GM19238 (cell line): ENCODE results near the gene OSBPL3.

Experiments used
- DNase-seq: peaks from one replicate; pipeline ENCODE4 v3.0.0; 2011; ENCODE audit warnings: low spot score; ENCODE audit not compliant: insufficient read length

OSBPL3 gene

DNA sequence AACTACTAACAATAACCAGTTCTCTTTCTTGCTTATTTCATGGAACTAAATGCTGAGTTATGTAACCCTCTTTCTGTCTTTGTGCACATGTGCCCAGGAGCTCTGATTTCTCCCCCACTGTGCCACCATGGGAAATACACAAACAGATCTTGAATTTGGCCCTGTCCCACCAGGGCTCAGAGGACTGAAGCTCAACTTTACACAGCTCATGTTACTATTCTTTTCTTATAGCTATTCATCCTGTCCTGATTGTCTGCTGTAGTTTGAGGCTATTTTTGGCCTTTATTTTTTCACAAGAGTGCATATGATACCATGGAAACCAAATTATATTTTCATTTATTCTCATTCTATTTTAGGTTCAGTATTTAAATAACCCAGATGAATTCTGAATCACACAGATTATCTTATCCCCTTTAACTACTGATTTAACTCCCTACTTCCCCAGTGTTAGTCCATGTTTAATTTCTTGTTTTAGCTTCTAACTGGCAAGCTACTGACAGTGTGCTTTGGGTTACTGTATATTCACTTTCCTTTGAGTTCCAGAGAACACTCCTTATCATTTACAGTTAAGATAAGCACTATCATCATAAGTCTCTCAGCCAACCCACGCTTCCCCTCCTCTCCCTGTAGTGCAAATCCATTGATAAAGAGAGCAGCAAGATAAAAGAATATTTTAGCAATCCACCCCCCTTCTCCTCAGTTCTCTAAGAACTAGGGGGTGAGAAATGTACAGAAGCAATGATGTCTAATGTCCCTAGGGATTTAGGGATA, 150.9 kb downstream of the OSBPL3 start:
- no peak for DNase-seq

DNA sequence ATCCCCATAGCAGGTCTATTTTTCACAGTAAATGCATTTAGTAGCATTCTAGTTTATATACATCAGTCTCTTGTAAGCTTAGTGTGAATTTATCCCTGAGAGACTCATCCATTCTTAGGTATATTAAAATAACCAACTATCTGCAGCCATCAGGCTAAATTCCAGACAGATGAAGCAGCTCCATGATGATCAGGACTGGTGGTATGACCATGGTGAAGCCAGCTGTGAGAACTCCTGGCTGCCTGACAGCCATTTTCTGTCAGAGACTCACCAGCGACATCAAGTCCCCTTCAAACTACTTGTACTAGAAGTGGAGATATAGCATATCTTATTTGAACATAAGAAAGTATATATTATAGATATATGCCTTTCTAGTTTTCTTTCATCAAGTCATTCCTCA, 152.4 kb downstream of the OSBPL3 start:
- no peak for DNase-seq

DNA sequence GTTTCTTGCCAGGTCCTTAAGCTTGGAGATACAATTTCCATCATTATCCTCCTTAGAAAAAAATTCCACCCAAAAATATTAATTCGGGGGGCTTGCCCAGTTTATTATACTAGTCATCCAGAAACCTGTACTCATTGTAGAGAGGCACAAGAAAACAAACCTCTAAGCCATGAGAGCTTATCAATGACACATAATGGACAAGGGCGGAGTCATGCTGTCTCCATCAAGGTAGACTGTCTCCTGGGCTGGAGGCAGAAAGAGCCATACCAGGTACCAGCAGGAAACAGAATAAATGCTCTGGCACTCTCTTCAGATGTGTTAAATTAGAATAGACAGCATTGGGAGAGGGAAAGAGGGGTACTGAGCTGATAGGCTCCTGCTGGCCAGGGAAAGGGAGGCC, 153.0 kb downstream of the OSBPL3 start:
- no peak for DNase-seq

DNA sequence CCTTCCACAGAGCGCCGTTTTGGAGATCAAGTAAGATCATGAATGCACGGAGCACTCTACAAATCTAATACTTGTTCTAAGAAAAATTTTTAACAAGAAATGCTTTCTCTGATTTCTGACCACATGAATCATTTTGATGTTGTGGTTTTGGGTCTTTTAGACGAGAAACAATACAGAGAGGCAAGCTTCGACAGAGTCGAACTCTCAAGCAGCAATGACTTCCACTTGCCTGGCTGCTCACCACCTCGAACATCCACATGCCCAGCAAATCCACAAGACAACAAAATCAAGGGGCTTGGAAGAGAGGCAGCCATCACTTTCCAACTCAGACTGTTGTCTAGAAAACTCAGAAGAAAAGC, 153.3 kb downstream of the OSBPL3 start:
- DNase-seq, result no peak

DNA sequence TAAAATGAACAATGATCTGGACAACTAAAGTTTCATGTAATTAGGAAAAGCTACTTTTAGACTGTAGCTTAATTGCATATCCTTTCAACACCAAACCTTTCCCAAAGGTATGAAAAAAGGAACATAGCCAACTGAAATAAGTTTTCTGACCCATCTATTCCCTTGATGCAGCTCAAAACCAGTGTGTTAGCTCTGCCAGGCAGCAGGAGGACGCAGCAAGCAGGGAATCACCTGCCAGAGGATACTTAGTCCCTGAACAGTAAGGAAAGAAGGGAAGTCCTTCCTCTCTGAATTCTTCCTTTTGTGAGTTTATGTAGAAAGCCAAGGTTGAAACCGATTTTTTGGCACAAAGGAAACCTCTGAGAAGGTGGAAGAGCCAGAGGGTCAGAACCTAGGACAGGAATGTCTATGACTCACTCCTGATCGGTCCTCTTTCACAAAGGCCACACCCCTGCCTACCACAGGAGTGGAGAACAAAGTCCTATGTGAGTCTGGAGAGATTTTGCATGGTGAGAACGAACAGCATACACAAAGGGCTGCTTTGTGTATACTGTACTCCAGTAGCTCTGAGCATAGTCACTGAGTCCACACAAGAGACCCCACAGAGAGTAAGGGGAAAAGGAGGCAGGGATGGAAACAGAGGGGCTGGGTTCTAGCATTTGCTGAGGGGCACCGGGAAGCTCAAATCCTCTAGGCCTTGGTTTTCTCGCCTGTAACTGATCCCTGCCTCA, 153.9 kb downstream of the OSBPL3 start:
- no peak for DNase-seq

DNA sequence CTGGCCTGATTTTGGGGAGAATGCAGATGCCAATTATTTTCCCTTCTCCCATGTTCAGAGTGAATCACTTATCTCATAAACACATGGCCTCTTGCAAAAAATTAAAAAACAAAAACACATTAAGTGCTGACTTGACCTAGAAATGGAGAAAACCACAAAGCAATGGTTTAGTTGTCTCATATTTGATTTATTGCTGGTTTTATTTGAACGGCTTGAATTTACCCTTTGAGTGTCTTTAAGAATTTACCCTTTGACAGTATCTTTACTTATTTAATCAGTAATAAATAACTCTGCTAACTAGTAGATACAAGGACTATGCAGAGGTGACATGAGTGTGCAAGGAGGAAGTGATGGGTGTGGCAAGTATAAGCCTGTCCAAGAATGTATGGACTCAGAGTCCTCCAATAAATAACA, 154.6 kb downstream of the OSBPL3 start:
- DNase-seq, result no peak

DNA sequence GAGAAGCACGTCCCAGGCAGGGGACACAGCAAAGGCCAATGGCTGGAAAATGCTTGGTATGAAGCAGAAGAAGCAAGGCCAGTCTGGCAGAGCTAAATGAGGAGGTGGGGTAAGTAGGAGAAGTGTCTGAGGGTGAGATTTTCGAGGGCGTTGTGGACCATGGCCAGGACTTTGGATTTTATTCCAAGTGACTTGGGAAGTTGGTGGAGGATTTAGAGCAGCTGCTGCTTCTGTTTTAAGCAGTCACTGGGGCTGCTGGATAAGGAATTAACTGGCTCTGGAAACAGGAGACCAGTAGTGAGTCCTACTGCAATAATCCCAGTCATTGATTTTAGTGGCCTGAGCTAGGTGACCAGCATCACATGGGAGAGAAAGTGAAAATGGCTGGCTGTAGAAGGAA, 155.1 kb downstream of the OSBPL3 start:
- DNase-seq, result no peak

DNA sequence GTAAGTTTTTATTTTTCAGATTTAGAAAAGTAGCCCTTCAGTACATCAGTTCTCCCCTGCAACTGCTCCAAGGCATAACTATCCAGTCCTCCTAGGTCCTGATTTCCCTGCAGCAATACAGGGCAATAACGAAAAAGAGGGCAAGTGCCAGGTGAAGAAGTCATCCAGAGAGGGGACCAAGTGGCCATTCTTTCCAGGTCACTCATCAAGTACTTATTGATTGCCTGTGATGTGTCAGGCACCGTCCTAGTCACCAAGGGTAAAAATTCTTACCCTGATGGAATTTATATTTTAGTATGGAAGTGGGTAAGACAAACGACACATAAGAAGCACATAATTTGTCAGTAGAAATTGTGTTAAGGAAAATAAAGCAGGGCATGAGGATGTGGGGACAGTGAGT, 155.6 kb downstream of the OSBPL3 start:
- DNase-seq, result no peak

DNA sequence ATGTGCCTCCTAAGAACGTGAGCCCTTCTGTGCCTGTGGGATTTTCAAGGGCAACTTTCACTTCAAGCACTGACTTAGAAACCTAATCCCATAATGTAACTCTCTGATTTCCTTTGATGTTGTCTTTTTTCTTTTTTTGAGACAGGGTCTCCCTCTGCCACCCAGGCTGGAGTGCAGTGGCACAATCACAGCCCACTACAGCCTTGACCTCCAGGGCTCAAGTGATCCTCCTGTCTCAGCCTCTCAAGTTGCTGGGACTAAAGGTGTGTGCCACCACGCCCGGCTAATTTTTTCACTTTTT, 158.3 kb downstream of the OSBPL3 start:
- DNase-seq, result no peak

DNA sequence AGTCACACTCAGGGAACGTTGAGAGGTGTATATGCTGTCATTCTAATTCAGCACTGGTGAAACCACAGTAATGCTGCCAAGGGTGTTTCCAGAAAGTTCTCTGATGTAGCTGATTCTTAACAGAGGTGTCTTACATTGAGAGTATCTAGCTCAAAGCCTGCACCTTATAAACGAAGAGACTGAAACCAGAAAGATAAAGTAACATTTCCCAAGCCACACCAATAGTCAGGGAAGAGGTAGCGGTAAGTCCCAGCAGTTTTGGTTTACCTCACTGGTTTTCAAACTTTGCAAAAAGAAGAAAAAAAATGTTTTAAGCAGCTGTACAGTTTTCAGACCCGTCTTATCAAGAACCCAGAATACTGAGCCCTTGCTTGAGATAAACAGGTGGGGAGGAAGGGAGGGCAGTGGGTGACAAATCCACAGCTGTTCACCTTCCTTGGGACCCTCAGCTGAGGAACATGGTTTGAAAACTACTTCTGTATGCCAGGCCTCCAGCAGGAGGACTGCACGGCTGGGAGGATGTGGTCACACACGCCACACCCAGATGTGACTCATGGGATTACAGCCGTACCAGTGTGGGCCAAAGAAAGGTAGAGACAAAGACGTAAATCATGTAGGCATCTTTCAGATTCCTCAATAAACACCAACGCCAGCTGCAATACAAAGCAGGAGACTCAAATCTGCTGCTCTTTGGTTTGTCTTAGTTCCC, 158.8 kb downstream of the OSBPL3 start:
- peak; percentile 54 for DNase-seq

DNA sequence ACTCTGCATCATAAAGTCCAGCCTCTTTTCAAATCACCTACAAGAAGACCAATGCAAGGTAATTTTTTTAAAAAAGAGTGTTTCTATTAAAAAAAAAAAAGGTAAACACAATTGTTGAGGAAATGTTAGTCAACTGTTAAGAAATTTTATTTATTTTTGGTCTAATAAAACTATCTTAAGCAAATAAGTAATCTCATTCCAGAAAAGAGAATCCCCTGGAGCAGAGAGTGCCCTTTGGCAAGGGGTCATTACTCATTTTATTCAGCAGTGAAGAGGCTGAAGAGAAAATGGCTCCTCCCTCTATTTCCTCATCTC, 159.3 kb downstream of the OSBPL3 start:
- DNase-seq, result no peak

DNA sequence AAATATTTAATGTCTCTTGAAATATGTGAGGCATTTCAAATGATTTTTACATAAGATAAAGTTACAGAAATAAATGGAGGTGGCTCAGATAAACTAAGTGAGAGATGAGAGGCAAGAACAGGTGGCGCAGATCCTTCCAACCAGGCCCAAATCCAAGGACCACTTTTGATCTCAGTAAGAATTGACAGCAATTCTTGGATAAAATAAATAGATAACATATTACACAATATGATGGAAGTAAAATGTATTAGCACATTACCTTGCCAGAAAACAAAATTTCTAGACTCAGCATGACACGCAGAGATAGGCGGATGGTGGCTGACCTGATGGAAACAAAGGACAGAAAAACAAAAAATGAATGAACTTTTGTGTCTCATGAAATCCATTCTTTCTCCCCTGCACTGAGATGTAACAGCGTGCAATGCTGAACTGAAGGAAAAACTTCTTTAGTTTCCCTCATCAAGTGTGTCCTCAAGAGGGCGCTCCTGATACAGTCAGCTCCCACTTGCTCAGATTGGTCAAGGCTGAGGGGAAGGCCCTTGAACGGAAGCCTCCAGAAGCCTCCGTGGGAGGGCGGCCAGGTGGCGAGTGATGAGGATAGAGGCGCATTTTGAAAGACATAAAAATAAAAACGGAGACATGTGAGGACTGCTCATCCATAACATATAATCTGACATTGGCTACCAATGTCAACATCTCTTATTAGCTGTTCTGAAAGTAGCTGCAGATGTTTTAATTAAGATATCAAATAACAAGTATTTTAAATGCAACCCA, 159.9 kb downstream of the OSBPL3 start:
- peak; percentile 65 for DNase-seq

DNA sequence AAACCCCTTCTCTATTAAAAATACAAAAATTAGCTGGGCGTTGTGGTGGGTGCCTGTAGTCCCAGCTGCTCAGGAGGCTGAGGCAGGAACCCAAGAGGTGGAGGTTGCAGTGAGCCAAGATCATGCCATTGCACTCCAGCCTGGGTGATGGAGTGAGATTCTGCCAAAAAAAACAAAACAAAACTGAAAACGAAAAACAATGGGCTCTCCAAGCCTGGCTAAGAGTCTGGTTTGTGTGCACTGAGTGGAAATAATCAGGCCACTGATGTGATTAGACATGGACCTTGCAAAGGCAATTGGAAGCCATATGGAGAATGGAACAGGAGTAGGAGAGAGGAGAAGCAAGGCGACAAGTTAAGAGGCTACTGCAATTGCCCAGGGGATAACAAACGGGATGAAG, 162.6 kb downstream of the OSBPL3 start:
- no peak for DNase-seq

DNA sequence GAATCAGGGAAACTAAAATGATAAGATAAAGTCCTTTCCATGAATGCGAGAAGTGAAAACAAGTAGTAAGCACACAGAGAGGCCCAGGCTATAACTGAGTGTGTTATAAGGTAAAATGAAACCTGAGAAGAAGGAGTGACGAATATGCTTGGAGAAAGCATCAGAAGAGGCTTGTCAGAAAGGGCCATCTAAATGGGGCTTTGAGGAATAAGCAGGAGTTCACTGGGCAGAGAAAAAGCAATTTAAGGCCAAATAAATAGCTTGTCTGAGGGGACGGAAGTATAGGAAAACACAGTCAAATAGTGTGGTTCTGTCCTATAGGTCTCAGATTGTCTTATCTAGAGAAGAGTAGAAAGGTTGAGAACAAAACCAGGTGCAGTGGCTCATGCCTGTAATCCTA, 163.1 kb downstream of the OSBPL3 start:
- DNase-seq, result no peak

DNA sequence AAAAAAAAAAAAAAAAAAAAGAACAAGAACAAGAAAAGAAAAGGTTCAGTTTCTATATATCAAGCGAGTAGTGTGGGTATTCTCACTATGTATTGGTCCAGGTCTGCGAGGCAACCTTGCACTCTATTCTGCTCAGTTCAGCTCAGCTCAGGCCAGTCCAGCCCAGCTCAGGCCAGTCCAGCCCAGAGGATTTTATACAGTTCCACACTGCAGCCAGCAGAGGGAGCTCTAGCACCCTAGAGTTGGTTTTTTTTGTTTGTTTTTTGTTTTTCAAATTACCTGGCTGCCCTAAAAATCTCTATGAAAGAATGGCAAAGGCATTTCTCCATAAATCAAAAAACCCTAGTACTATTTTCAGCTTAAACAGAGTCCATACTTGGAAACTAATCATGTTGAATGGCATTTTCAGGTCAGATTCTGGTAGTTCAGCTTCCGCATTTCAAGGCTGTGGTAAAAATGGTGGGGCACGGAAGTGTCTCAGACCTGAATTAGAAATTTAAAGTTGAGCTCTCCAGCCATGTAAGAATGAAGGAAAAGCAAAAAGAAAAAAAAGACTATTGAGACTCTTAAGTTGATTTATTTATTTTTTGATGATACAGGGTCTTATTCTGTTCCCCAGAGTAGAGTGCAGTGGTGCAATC, 167.6 kb downstream of the OSBPL3 start:
- DNase-seq, result peak; percentile 25

DNA sequence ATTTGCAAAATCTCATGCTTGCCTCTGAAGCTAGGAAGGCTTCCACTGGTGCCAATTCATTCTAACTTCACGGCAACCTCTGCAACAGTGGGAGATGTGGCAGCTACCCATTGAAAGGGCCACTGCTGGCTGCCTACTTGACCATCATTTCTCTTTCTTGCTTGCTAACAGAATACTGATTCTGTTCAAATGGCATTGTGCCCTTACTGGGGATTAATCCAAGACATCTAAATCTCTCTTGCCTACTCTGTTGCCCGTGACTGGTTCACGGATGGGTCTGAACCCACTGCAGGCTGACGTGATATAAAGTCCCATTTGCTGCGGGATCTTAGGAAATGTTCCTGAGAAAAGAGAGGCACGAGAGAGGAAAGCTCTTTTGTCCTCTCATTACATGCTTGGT, 171.5 kb downstream of the OSBPL3 start:
- DNase-seq, result no peak

DNA sequence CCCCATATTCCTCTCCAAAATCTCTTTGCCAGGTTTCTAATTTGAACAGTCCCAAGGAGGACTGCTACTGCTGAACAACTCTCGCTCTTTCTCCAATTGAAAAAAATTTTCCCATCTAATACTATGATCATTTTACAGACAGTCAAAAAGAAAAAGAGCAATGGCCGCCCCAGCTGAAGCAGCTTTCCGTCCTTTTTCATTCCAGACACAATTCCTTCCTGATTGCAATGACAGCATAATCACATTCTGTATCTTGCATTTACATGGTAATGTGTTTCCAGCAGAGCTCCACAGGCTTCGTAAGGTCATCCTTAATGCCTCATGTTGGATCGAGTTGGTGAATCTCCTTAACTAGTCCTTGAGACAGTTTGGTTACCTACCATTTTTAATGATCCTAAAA, 177.7 kb downstream of the OSBPL3 start:
- no peak for DNase-seq

DNA sequence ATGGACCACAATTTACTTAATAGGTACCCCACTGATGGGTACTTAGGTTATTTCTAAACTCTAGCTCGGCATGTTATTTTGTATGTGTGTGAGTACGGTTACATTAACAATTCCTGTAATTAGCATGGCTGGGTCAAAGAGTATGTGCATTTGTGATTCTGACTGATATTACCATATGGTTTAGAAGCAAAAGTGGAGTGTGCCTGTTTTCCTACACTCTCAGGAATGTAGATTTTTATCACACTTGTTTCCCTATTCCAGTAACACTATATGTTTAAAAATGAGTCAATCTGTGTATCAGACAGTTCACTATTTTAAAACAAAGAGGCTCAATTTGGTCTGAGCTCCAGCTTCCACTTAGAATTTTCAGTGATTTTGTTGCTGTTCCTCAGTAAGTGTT, 178.1 kb downstream of the OSBPL3 start:
- no peak for DNase-seq

DNA sequence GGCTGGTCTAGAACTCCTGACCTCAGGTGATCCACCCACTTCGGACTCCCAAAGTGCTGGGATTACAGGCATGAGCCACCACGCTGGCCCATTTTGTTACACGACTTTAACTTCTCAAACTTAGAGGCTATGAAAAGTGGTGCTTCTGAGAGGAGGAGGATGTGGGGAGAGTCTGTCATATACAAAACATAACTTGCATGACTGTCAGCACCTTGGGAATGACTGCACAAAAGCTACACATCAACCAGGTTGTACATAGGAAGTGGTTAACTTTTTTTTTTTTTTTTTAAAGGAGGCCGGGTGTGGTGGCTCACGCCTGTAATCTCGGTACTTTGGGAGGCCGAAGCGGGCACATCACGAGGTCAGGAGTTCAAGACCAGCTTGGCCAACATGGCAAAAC, 179.3 kb downstream of the OSBPL3 start:
- DNase-seq, result no peak

DNA sequence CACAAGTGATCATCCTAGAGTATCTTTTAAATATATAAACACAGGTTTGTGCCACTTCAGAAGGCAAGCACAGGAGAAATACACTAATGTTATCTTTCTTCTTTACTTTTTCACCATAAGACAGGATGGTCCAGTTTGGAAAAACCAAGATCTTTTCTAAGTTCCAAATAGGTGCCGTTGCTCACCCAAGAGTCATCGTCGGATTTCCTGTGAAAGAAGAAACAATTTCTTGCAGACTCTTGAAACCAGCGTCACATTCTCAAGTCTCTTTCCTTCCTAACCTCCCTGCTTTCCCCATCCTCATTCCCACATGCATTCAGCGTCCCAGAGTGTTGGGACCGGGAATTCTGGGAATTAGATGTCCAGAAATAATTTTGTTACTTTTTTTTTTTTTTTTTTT, 179.9 kb downstream of the OSBPL3 start:
- no peak for DNase-seq

DNA sequence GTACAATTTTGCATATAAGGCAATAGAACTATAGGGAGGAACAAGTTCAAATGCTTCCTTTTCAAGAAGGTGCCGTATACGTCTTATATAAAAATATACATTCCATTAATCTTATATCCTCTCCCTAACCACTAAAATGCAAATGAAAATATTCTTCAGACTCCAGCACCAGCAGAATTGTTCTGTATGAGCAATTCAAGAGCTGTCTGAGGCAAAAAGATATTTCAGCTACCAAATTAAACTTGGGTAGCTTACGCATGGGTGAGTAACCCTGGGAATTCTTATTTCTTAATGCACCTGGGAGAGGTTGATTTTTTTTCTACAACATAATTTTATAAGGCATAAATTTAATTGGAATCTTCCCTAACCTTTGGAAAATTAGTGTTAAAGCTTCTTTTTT, 180.5 kb downstream of the OSBPL3 start:
- DNase-seq, result no peak

DNA sequence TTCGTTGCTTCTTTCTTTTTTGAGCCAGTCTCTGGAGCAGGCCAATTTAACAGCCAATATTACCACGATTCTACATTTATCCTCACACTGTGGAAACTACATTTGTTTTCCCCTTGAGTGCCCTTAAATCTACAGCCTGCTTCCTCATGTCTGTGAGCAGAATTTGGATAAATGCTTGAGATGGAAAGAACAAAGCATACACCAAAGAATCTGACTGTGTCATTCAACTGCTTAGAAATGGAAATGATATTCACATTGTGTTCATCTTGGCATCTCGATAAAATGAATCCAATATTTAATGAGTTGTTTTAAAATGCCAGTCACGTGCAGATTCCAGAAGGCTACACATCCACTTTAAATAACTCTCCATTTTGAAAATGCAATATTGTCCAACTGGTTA, 181.7 kb downstream of the OSBPL3 start:
- no peak for DNase-seq
